UCSD-AML1 (cell line): ENCODE results near the gene LSAMP.
A peak's percentile ranks its signal among the peaks of the same experiment; 100 is the strongest.

ENCODE experiments used
- DNase-seq: peaks from one replicate; lab custom pipeline; 2025; ENCODE audit not compliant: unreplicated experiment; lab: John Stamatoyannopoulos, UW

The LSAMP gene

DNA sequence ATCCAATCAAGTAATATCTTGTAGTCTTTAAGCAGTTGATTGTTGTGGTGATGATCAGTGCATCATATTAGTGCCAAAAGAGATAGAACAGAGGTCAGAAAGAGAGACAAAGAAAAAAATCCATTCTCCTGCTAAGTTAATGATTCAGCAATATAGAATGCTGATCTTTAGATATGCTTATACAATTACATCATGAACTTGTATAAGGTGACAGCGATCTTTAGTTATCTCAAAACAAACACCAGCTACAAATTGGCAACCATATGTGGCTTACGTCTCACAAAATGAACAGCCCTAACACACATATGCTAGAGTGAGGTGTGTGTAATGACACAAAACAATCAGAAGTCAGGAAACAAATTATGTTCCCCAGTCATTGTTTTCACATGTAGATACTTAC lies 12.5 kb downstream of the LSAMP start:
- no peak for DNase-seq

DNA sequence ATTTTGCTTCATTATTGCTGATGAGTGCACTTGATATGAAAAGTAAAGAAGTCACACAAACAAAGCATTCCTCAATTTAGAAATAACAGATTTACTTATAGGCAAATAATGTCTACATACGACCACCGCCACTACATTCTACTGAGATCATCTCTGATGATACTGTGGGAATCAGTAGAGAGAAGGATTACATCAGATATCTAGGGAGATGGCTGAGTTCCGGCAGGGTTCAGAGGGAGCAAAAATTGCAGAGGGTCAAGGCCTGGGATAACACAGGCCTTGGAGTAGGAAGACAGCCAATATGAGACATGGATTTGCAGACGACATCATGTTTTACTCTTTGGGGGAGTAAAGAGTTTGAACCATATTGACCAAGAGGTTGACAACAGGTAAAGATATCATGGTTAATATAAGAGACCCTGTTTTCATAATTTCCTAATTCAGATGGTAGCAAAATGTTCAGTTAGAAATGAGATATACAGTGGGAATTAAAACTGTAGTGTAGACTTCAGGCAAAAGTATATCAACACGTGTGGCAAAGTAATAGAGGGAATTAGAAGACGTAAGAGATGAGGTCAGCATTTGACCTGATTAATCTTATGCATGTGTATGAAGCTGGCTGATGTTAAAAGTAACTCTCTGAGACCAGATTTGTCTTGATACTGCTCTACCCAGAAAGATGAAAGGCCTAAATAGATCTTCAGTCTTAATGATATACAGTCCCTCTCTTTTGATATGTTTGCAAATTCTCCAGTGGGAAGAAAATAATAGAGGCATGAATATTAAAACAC lies 15.6 kb downstream of the LSAMP start:
- no peak for DNase-seq

DNA sequence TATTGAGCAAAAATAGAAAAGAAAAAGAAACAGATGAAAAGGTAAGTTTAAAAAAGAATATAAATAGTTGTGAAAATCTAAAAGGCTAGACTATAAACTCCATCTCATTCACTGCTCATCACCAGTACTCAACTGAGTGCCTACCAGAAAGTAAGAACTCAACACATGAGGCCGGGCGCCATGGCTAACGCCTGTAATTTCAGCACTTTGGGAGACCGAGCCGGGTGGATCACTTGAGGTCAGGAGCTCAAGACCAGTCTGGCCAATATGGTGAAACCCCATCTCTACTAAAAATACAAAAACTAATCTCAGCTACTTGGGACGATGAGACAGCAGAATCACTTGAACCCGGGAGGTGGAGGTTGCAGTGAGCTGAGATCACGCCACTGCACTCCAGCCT lies 19.3 kb downstream of the LSAMP start:
- no peak for DNase-seq

DNA sequence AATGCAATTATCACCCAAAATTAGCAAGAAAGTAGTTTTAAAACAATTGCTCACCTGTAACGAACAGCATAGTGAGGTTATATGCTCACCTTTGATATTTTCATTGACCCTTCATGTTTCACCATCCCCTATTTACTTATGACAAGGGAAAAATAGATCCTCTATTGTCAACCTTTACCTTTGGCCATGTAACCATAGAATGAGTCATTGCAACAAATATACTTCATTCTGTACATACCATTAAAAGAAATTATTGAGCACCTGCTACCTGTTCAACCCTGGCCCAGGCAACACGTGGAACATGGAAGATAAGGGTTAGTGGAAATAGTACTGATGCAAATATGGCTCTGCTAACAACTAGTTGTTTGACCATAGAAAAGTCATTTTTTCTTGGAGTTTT lies 20.2 kb downstream of the LSAMP start:
- DNase-seq = no peak

DNA sequence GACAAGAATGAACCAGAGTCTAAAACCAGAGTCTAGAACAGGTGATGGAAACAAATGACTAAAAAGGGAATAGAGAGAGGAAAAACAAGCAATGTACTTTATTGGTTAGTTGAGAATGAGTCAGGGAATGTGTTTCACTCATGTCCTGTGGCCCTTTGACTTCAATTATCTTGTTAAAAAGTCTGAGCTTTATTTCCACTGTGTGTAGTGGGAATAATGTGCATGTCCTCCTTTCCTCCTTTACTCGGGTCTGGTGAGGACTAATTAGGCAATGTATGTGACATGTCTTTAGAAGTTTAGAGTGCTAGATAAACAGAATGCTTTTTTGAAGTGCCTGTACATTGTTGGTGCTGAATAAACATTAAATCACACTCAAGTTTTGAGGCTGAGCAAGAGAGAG lies 21.3 kb downstream of the LSAMP start:
- no peak for DNase-seq

DNA sequence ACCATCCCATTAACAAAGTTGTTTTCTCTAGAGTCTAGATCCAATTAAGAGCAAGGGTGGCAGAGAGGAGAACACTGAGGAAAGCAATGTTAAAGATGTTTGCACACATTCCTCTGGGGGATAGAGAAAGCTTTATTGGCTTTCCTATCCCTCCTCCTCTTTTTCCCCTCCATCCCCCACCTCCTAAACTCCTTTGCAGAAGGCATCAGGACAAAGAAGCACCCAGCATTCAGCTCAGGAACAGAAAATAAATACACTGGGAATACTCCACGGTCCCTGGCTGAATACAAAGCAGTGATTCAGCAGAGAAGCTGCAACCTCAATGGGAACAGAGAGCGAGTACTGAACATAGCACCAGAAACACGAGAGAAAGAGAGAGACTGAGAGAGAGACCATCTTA lies 21.9 kb downstream of the LSAMP start:
- DNase-seq = no peak

DNA sequence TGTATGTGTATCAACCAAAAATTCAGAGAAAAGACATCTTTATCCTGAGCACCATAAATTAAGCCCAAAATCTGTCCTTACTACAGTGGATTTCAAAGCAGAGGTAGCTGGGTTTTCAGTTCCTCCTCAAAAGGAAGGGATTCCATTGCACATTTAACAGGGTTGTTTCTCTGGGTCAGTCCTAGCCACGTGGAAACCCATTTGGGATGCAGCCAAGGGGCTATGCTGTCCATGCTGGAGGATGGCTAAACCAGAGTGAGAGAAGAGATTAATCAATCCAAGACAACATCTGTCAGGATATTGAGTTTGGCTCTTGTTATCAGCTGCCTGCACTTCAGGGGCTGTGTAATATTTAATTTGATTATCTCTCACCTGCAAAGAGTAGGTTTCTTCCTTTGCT lies 28.1 kb downstream of the LSAMP start:
- no peak for DNase-seq

DNA sequence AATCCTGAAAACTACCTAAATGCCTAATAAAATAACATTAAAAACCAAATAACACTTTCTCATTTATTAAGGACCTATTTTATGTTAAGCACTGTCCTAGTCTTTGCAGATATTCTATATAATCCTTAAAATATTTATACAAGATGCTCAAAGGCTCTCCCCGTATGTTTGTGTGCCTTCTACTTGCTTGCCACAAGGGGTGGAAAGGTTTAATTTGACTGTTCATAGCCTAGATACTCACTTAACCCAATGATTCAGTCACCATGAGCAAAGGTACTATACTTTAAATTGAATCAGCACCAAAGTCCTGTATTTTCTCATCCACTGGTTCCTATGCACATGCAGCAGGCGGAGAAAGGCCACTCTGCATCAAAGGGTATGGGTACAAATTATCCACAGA lies 32.0 kb downstream of the LSAMP start:
- DNase-seq = no peak

DNA sequence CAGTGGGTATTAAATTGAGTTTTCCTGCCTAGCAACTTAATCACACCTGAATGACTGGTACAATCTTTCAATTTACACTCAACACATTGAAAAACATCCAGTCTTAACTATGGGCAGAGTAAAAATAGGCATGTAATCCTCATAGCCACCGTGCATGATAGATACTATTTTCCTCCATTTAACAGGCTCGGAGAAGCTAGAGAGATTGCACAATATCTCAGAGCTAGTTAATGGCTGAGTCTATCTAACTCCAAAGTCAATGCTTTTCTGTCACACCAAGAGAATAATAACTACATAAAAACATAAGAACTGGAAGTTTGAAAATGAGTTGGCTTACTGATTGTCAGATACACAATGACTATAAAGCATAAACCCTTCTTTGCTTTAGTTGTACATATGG lies 36.8 kb downstream of the LSAMP start:
- DNase-seq = no peak

DNA sequence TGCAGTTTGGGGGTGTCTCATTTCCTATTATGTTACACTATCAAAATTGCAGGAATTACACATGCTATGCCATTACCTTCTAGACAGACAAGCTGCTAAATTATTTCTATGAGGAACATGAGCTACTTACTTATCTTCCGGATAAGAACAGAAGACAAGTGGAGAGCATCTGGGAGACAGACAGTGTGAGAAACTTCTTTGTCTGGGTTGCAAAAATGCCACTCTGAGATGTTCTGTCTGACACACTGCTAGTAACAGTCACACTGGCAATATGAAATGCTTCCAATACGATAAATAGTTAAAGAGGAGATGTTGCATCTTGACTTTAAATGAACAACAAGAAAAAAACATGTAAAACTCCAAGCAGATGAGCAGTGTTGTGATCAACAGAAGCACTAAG lies 40.1 kb downstream of the LSAMP start:
- no peak for DNase-seq

DNA sequence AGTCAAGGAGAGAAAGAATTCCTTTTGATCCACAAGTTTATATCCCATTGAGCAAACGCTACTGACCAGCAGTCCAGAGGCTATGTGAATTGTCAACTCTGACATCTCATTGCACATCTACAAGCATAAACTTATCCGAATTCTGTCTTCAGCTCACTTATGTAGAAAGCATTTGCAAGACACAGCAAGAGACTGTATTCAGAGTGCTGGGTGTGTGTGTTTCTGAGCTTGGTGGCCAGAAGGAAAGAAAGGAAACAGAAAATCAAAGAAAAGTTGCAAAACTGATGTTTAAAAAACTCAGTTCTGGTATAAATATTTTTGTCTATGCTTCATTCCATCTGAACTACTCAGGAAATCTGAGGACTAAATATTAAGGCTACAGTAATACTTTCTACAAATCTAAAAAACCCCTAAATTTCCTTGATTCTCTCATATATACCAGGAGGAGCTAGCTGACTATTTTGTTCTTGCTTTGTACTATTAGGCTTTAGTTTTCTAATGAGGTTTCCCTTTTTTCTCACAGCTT lies 45.5 kb downstream of the LSAMP start:
- no peak for DNase-seq

DNA sequence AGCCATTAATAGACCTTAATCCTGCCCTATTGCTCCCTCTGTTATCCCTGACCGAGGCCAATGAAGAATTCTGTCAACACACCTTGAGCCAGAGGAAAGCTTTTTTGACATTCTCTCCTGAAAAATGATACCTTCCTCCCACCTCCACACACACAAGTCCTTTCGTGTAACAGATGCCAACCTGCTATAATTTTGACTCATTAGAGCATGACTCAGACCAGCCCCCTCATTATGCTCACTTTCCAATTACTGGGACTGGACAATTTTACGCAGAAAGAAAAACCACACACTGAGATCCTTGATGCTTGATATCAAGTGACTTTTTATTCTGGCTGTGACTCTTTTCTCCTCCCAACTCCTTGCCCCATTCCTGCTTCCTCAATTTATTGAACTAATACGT lies 50.9 kb downstream of the LSAMP start:
- DNase-seq = no peak

DNA sequence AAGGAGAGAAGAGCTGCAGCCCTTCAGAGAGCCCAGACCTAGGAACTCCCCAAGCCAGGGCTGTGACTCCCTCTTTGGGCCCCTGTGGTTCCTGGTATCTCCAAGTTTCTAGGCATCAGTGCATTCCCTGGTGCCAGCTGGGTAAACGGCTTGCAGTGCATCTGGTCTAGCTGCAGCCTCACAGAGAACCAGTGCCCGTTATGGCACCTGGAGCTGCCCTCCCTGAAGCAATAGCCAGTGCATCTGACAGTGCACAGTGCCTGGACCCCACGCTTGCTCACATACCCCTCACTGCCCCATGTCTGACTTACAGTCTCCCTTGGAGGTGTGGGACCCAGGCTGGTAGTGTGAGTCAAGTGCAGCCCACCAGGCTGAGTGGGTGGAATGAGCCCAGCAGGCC lies 52.1 kb downstream of the LSAMP start:
- DNase-seq = no peak

DNA sequence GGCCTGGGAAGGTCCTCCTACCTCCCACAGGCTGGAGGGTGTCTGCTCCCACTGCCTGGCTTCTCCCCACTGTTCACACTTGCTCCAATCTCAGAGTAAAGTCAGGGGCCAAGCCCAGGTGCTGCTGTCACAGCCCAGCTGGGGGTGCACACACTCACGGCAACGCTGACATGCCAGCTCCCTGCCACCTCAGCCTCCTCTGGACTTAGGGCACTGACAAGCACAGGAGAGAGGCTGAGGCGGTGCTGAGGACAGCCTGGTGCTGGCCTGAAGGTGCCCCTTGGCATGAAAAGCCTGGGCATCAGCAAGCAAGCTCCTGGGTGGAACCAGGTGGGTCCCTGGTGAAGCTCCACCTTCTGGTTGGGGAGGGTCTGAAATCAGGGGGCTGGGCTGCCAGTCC lies 53.0 kb downstream of the LSAMP start:
- no peak for DNase-seq

DNA sequence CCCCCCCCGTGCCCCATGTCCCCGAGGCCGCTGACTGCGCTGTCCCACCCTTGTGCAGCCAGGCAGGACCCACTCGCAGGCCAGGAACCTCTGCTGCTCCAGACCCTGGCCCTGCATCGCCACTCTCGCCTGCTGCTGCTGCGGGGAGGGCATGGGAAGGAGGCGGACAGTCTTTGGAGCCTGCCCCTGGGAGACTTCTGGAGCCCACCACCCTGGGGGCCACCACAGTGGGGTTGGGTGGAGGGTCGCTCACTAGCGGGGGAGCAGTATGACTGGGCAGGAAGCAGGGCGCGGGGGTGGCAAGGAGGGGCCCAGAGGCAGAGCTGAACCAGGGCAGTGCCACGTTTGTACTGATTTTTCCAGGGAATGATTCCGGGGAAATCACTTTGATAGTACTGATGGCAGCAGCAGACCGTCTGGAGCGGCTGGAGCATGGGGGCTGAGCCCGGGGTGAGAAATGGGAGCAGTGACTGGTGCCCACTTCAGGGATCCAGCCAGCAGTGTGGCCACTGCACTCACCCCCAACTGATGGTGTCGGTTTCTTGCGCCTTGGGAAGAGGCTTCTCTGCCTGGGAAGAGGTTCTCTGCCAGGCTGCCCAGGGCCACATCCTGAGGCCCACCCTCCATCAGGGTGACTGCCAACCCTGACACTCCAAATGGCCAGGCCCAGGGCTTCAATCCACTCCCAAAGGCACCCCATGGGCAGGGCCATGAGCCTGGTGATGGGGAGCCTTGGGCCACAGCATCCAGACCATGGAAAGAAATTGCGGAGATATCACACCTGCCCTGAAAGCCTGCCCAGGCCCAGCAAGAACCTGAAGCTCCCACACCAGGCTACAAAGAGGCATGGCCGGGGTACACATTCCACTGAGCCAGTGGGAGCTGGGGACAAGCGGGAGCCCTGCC lies 53.7 kb downstream of the LSAMP start:
- DNase-seq = no peak

DNA sequence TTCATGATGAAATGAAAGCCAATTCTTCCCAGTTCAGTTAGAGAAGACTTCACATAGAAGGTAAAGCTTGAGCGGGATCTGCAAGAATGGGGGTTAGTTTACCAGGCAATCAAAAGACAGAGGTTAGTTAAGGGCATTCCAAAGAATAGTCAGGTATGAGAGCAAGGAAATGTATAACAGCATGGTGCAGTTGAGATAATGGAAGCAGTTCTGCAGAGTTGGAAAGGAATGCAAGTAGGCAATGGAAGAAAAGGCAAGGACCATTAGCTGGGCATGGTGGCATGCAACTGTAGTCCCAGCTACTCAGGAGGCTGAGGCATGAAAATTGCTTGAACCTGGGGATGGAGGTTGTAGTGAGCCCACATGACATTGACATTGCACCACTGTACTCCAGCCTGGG lies 55.0 kb downstream of the LSAMP start:
- DNase-seq = no peak

DNA sequence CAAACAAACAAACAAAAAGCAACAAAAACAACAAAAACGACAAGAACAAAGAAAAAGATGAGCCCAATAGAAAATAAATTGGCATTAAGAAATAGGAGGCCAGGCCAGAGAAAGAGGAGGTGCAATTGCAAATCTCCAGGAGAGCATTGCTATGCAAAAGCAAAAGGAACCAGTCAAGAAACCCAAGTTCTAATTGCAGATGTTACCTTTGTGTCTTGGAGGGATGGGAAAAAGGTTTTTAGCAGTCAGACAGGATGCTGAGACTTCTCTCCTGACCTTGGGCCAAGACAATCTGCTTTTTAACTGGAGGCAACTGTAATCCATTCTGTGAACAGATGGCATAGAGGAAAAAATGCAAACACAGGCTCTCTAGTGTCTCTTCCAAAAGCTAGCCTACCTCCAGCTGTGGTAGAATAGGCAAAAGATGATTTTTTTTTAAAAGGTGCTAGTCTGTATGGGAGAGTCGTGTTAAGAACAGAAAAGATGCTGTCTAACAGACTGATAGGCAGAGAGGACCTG lies 56.4 kb downstream of the LSAMP start:
- no peak for DNase-seq

DNA sequence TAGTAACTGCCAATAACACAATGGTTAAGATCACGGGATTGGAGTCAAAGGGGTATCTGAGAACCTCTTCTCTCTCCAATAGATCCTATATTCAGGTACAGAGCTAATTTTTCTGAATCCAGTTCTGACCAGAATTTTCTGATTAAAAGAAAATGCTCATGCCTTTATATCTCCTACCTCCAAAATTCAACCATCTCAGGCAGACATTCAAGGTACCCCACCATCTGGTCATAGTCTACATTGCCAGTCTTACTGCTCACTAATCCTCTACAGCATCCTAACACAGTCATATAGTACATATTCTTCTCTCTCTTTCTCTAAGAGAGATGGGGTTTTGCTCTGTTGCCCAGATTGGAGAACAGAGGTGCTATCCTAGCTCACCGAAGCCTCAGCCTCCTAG lies 59.1 kb downstream of the LSAMP start:
- DNase-seq = no peak

DNA sequence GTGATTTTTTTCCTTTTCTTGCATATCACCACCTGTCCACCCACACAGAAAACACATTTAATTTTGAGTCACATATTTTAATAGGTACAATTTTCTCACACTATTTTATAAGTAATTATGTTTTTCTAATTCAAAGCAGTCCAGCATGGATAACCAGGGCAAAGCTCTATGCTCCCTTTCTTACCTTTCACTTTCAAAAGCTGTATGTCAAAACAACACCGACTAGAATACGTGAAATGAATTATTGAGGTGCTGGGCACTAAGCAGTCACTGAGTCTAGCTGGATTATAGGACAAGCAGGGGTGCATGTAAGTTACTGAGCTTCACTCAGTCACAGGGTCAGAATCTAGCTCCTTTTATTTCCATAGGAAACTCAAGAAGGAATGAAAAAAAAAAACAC lies 60.6 kb downstream of the LSAMP start:
- no peak for DNase-seq

DNA sequence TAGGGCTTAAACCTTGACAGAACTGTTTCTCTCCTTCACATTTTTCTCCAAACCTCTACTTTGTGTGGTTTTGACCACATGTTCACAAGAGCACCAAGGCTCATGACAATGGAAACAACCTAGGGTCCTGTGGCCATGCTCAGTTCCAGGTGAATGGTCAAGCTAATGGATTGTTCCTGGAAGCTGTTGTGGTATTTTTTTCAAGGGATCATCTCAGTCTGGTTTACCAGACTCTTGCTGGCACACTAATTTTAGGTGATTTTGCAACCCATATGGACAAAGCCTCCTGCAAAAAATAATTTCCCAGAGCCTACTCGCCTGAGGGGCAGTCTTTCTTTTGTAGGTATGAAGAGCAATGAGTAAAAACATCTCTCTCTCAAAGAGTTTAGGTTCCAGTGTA lies 67.2 kb downstream of the LSAMP start:
- DNase-seq = peak; percentile 7

DNA sequence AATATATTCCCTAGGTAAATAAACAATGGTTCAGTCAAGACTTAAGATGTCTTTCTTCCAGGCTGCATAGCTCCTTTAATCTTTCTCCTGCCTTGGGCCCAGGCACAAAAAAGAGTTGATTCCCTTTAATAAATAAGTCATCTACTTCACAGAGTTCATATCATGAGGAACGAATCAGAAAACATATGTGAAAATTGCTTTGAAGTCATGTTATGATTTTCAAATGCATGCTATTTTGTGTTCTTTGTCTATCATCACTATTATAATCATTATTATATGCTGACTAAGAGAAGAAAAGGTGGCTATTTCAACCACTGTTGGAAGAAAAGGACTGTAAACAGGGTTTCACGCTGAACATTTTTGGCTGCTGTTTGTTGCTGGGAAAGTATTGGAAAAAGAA lies 70.4 kb downstream of the LSAMP start:
- DNase-seq = no peak
